WTC11 (cell line): Measurements from ENCODE around the gene RPL37A. TPM values are rescaled to one million over a fixed set of nuclear protein-coding genes. Genes with fewer than 3 reads are reported as not detected.

Experiments
- ATF1 ChIP-seq: sonication (generic); formaldehyde crosslinking; IDR thresholded peaks from 2 replicates; pipeline ENCODE4 v1.8.1; 2023; ENCODE audit warnings: mild to moderate bottlenecking, moderate library complexity, missing genetic modification reagents
- CREB1 ChIP-seq: sonication (generic); formaldehyde crosslinking; IDR thresholded peaks from 2 replicates; pipeline ENCODE4 v1.8.0; 2023; ENCODE audit warnings: mild to moderate bottlenecking, missing genetic modification reagents
- CREM ChIP-seq: sonication (generic); formaldehyde crosslinking; IDR thresholded peaks from 2 replicates; pipeline ENCODE4 v1.8.1; 2022; ENCODE audit warnings: mild to moderate bottlenecking, missing genetic modification reagents, moderate library complexity
- E2F5 ChIP-seq: sonication (generic); formaldehyde crosslinking; IDR thresholded peaks from 2 replicates; pipeline ENCODE4 v1.8.1; 2022; ENCODE audit warnings: mild to moderate bottlenecking, moderate library complexity, missing genetic modification reagents
- ERG ChIP-seq: fragments of 250-450 bp; sonication (Bioruptor Pico); IDR thresholded peaks from 2 replicates; pipeline ENCODE4 v1.8.0; 2021; ENCODE audit warnings: mild to moderate bottlenecking
- FOXJ3 ChIP-seq: sonication (generic); formaldehyde crosslinking; IDR thresholded peaks from 2 replicates; pipeline ENCODE4 v1.9.0; 2021; ENCODE audit warnings: missing genetic modification reagents, mild to moderate bottlenecking, borderline replicate concordance
- FOXK1 ChIP-seq: sonication (generic); formaldehyde crosslinking; IDR thresholded peaks from 2 replicates; pipeline ENCODE4 v1.8.0; 2022; ENCODE audit warnings: mild to moderate bottlenecking, moderate library complexity, missing genetic modification reagents
- FOXP1 ChIP-seq: sonication (generic); formaldehyde crosslinking; IDR thresholded peaks from 2 replicates; pipeline ENCODE4 v1.8.0; 2022; ENCODE audit warnings: missing genetic modification reagents, mild to moderate bottlenecking, moderate library complexity, borderline replicate concordance
- GRHL2 ChIP-seq: fragments of 250-450 bp; sonication (Bioruptor Pico); IDR thresholded peaks from 2 replicates; pipeline ENCODE4 v1.8.0; 2022; ENCODE audit warnings: mild to moderate bottlenecking, moderate library complexity; ENCODE audit not compliant: insufficient replicate concordance, severe bottlenecking
- JAZF1 ChIP-seq: fragments of 250-450 bp; sonication (Bioruptor Pico); IDR thresholded peaks from 2 replicates; pipeline ENCODE4 v1.9.0; 2021; ENCODE audit warnings: moderate library complexity, mild to moderate bottlenecking, inconsistent platforms
- NFYB ChIP-seq: sonication (generic); formaldehyde crosslinking; conservative IDR thresholded peaks from 2 replicates; pipeline ENCODE4 v1.8.0; 2022; ENCODE audit warnings: low read depth, missing genetic modification reagents
- NR1H2 ChIP-seq: sonication (generic); formaldehyde crosslinking; IDR thresholded peaks from 2 replicates; pipeline ENCODE4 v1.9.0; 2021; ENCODE audit warnings: mild to moderate bottlenecking, moderate library complexity, missing genetic modification reagents
- NR3C1 ChIP-seq: sonication (generic); formaldehyde crosslinking; conservative IDR thresholded peaks from 2 replicates; pipeline ENCODE4 v1.8.1; 2023; ENCODE audit warnings: low read depth, mild to moderate bottlenecking, missing genetic modification reagents
- TEAD1 ChIP-seq: sonication (generic); formaldehyde crosslinking; IDR thresholded peaks from 2 replicates; pipeline ENCODE4 v1.8.0; 2022; ENCODE audit warnings: mild to moderate bottlenecking, missing genetic modification reagents
- TEAD4 ChIP-seq: sonication (generic); formaldehyde crosslinking; IDR thresholded peaks from 2 replicates; pipeline ENCODE4 v1.8.0; 2022; ENCODE audit warnings: mild to moderate bottlenecking, missing genetic modification reagents
- TP53 ChIP-seq: sonication (generic); formaldehyde crosslinking; IDR thresholded peaks from 2 replicates; pipeline ENCODE4 v1.8.1; 2023; ENCODE audit warnings: mild to moderate bottlenecking, missing genetic modification reagents
- ZBTB43 ChIP-seq: sonication (generic); formaldehyde crosslinking; IDR thresholded peaks from 2 replicates; pipeline ENCODE4 v1.8.1; 2023; ENCODE audit warnings: mild to moderate bottlenecking, missing genetic modification reagents
- ZNF396 ChIP-seq: fragments of 250-450 bp; sonication (Bioruptor Pico); IDR thresholded peaks from 2 replicates; pipeline ENCODE4 v1.8.0; 2021; ENCODE audit warnings: mild to moderate bottlenecking, moderate library complexity, borderline replicate concordance
- ZNF671 ChIP-seq: fragments of 250-450 bp; sonication (Bioruptor Pico); IDR thresholded peaks from 2 replicates; pipeline ENCODE4 v1.8.0; 2021; ENCODE audit warnings: mild to moderate bottlenecking
- total RNA-seq: library from RNA; stranded (reverse); gene quantifications from 3 replicates; pipeline ENCODE4 v1.2.3, GENCODE V29; 2021
- TF ChIP-seq, protein P1 (sequence below): fragments of 250-450 bp; sonication (Bioruptor Pico); IDR thresholded peaks from 2 replicates; pipeline ENCODE4 v1.9.0; 2021; ENCODE audit warnings: mild to moderate bottlenecking, borderline replicate concordance
- TF ChIP-seq, protein P2 (sequence below): sonication (generic); formaldehyde crosslinking; IDR thresholded peaks from 2 replicates; pipeline ENCODE4 v1.8.0; 2022; ENCODE audit warnings: mild to moderate bottlenecking, missing genetic modification reagents
- TF ChIP-seq, protein P3 (sequence below): sonication (generic); formaldehyde crosslinking; conservative IDR thresholded peaks from 2 replicates; pipeline ENCODE4 v1.8.1; 2023; ENCODE audit warnings: mild to moderate bottlenecking, low read depth, missing genetic modification reagents, moderate library complexity

The RPL37A gene
- total RNA-seq, 1 experiment from 2014 or later, result 3,135 TPM

DNA sequence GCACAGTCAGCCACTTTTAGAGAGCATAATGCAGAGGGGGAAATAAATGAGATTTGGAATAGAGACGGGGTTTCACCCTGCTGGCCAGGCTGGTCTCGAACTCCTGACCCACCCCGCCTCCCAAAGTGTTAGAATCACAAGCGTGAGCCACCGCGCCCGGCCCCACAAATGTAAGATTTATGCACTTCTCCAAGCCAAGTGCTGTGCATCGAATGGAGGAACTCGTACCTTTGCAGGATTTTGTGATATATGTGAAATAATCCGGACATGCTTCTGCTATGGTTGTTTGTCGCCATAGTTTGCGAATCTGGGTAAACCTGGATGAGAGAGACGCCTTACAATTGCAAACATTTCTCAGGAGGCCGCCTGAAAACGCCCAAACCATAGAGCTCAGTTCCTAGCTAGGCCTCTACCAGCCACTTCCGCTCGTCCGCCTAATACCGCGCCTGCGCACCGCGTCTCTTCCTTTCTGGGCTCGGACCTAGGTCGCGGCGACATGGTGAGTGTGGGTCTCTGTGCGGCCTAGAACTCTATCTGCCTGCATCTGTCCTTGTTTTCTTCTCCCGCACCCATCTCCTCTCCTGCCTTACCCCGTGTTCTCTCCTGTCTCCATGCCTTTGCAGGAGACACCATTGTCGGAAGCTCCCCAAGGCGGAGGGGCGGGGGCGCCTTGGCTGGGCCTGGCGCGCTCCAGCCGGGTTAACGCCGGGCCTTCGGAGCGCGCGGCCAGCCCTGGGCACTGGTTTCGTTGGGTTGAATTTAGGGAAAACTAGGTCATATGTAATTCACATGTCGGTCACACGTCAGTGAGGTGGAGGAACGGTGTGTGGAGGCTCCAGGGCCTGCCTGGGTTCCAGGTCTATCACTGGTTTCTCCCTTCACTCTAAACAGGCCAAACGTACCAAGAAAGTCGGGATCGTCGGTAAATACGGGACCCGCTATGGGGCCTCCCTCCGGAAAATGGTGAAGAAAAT, at the start of gene RPL37A (continued):
- TF ChIP-seq ZBTB43 (CRISPR knock-in tag) (no peak; the same call in 1 of the 2 replicates), FOXK1 (CRISPR knock-in tag) (peak; percentile 76; the same call in 1 of the 2 replicates), NR3C1 (CRISPR knock-in tag) (peak; percentile 93; the same call in 1 of the 2 replicates), JAZF1 (CRISPR knock-in tag) (no peak), TEAD1 (CRISPR knock-in tag) (peak; percentile 85), E2F5 (no peak), CREM (CRISPR knock-in tag) (peak; percentile 82; the same call in 1 of the 2 replicates), ZNF671 (CRISPR knock-in tag) (no peak), FOXP1 (CRISPR knock-in tag) (peak; percentile 92), CREB1 (CRISPR knock-in tag) (0 out of 2 replicates have a peak, but pooled peaks have one; percentile 14), ERG (no peak; the same call in 1 of the 2 replicates), FOXJ3 (CRISPR knock-in tag) (no peak), ZNF396 (CRISPR knock-in tag) (no peak), GRHL2 (no peak), TP53 (CRISPR knock-in tag) (peak; percentile 93), TEAD4 (CRISPR knock-in tag) (0 out of 2 replicates have a peak, but pooled peaks have one; percentile 75), ATF1 (CRISPR knock-in tag) (0 out of 2 replicates have a peak, but pooled peaks have one; percentile 64), NFYB (CRISPR knock-in tag) (no peak), NR1H2 (no peak)
- TF ChIP-seq, protein P1, sequence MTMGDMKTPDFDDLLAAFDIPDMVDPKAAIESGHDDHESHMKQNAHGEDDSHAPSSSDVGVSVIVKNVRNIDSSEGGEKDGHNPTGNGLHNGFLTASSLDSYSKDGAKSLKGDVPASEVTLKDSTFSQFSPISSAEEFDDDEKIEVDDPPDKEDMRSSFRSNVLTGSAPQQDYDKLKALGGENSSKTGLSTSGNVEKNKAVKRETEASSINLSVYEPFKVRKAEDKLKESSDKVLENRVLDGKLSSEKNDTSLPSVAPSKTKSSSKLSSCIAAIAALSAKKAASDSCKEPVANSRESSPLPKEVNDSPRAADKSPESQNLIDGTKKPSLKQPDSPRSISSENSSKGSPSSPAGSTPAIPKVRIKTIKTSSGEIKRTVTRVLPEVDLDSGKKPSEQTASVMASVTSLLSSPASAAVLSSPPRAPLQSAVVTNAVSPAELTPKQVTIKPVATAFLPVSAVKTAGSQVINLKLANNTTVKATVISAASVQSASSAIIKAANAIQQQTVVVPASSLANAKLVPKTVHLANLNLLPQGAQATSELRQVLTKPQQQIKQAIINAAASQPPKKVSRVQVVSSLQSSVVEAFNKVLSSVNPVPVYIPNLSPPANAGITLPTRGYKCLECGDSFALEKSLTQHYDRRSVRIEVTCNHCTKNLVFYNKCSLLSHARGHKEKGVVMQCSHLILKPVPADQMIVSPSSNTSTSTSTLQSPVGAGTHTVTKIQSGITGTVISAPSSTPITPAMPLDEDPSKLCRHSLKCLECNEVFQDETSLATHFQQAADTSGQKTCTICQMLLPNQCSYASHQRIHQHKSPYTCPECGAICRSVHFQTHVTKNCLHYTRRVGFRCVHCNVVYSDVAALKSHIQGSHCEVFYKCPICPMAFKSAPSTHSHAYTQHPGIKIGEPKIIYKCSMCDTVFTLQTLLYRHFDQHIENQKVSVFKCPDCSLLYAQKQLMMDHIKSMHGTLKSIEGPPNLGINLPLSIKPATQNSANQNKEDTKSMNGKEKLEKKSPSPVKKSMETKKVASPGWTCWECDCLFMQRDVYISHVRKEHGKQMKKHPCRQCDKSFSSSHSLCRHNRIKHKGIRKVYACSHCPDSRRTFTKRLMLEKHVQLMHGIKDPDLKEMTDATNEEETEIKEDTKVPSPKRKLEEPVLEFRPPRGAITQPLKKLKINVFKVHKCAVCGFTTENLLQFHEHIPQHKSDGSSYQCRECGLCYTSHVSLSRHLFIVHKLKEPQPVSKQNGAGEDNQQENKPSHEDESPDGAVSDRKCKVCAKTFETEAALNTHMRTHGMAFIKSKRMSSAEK (CRISPR knock-in tag), result no peak
- TF ChIP-seq, protein P2, sequence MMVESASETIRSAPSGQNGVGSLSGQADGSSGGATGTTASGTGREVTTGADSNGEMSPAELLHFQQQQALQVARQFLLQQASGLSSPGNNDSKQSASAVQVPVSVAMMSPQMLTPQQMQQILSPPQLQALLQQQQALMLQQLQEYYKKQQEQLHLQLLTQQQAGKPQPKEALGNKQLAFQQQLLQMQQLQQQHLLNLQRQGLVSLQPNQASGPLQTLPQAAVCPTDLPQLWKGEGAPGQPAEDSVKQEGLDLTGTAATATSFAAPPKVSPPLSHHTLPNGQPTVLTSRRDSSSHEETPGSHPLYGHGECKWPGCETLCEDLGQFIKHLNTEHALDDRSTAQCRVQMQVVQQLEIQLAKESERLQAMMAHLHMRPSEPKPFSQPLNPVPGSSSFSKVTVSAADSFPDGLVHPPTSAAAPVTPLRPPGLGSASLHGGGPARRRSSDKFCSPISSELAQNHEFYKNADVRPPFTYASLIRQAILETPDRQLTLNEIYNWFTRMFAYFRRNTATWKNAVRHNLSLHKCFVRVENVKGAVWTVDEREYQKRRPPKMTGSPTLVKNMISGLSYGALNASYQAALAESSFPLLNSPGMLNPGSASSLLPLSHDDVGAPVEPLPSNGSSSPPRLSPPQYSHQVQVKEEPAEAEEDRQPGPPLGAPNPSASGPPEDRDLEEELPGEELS (CRISPR knock-in tag), result peak; percentile 52; the same call in 1 of the 2 replicates
- TF ChIP-seq, protein P3, sequence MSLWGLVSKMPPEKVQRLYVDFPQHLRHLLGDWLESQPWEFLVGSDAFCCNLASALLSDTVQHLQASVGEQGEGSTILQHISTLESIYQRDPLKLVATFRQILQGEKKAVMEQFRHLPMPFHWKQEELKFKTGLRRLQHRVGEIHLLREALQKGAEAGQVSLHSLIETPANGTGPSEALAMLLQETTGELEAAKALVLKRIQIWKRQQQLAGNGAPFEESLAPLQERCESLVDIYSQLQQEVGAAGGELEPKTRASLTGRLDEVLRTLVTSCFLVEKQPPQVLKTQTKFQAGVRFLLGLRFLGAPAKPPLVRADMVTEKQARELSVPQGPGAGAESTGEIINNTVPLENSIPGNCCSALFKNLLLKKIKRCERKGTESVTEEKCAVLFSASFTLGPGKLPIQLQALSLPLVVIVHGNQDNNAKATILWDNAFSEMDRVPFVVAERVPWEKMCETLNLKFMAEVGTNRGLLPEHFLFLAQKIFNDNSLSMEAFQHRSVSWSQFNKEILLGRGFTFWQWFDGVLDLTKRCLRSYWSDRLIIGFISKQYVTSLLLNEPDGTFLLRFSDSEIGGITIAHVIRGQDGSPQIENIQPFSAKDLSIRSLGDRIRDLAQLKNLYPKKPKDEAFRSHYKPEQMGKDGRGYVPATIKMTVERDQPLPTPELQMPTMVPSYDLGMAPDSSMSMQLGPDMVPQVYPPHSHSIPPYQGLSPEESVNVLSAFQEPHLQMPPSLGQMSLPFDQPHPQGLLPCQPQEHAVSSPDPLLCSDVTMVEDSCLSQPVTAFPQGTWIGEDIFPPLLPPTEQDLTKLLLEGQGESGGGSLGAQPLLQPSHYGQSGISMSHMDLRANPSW (CRISPR knock-in tag), result no peak
